Lower lobe of right lung (tissue), 2 donors: ENCODE results near the gene TTK. TPM values are rescaled to one million over a fixed set of nuclear protein-coding genes. Genes with fewer than 3 reads are reported as not detected.

Experiments used
- ATAC-seq, 2 donors: fragments of 200-7000 bp; cut with Tn5 transposase; one replicate each; pipeline ENCODE4 v1.9.1; 2020 to 2022; ENCODE audit warnings: mild to moderate bottlenecking in 2 of 2, moderate library complexity in 2 of 2
- DNase-seq: peaks from one replicate; pipeline ENCODE4 v3.0.0-alpha.2; 2020
- H3K27ac ChIP-seq: fragments of 200-600 bp; one replicate; pipeline ENCODE4 v1.8.0; 2022
- H3K27me3 ChIP-seq: fragments of 200-600 bp; one replicate; pipeline ENCODE4 v1.8.0; 2022; ENCODE audit warnings: low read depth
- H3K36me3 ChIP-seq: fragments of 200-600 bp; one replicate; pipeline ENCODE4 v1.8.0; 2022; ENCODE audit warnings: mild to moderate bottlenecking
- H3K4me1 ChIP-seq: fragments of 200-600 bp; one replicate; pipeline ENCODE4 v1.8.0; 2022
- H3K4me3 ChIP-seq: fragments of 200-600 bp; one replicate; pipeline ENCODE4 v1.8.0; 2022; ENCODE audit warnings: mild to moderate bottlenecking
- H3K9me3 ChIP-seq: fragments of 200-600 bp; one replicate; pipeline ENCODE4 v1.8.0; 2022
- intact Hi-C: fragments of 100-400 bp; cut with DNase I; formaldehyde crosslinking; loops from one replicate; pipeline ENCODE4 v1.11.0; 2022
- total RNA-seq: library from RNA; stranded (reverse); fragmentation: NEBNext Ultra II Directional; extraction: Animal tissue kit (Norgen Biotek cat#: 25700); gene quantifications from one replicate; pipeline ENCODE4 v1.2.1, GENCODE V29; 2021
- TF ChIP-seq, protein P1 (sequence below): fragments of 200-600 bp; IDR thresholded peaks from one replicate; pipeline ENCODE4 v1.8.0; 2022; ENCODE audit warnings: antibody characterized with exemption, mild to moderate bottlenecking
- donor health status: DM: no; HTN: yes; CAD: no; lungs with severe emphysema.

Gene TTK
- total RNA-seq, 1 donor from 2014 or later = 1.7 TPM

DNA sequence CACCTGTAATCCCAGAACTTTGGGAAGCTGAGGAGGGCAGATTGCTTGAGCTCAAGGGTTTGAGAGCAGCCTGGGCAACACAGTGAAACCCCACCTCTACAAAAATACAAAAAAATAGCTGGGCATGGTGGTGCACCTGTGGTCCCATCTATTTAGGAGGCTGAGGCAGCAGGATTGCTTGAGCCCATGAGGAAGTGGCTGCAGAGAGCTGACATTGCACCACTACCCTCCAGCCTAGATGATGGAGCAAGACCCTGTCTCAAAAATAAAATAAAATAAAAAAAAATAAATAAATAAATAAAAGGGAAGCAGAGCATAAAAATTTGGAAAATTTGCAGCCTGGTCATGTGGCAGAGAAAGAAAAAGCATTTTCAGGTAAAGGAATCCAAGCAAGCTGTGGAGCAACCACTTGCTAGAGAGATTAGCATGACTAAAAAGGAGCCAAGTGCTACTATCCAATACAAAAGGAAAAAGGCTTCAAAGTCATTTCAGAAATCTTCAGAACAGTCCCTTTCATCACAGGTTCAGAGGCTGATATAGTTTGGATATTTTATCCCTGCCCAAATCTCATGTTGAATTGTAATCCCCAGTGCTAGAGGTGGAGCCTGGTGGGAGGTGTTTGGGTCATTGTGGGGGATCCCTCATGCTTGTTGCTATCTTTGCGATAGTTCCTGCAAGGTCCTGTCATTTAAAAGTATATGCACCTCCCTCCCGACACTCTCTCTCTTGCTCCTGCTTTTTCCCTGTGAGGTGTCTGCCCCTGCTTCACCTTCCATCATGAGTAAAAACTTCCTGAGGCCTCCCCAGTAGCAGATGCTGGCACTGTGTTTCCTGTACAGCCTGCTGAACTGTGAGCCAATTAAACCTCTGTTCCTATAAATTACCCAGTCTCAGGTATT, 11.2 kb upstream of the TTK start:
- intact Hi-C loops = no loop called here
- no peak overlapping the region for H3K27ac ChIP-seq
- no peak overlapping the region for H3K4me3 ChIP-seq
- ATAC-seq = no peak
- no peaks in the 10 kb centered on the region for H3K36me3 ChIP-seq
- TF ChIP-seq, protein P1, sequence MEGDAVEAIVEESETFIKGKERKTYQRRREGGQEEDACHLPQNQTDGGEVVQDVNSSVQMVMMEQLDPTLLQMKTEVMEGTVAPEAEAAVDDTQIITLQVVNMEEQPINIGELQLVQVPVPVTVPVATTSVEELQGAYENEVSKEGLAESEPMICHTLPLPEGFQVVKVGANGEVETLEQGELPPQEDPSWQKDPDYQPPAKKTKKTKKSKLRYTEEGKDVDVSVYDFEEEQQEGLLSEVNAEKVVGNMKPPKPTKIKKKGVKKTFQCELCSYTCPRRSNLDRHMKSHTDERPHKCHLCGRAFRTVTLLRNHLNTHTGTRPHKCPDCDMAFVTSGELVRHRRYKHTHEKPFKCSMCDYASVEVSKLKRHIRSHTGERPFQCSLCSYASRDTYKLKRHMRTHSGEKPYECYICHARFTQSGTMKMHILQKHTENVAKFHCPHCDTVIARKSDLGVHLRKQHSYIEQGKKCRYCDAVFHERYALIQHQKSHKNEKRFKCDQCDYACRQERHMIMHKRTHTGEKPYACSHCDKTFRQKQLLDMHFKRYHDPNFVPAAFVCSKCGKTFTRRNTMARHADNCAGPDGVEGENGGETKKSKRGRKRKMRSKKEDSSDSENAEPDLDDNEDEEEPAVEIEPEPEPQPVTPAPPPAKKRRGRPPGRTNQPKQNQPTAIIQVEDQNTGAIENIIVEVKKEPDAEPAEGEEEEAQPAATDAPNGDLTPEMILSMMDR = no peak
- H3K4me1 ChIP-seq = no peaks in the 10 kb centered on the region
- no peak for DNase-seq
- H3K9me3 ChIP-seq = no peaks in the 10 kb centered on the region
- H3K27me3 ChIP-seq = no peaks in the 10 kb centered on the region

DNA sequence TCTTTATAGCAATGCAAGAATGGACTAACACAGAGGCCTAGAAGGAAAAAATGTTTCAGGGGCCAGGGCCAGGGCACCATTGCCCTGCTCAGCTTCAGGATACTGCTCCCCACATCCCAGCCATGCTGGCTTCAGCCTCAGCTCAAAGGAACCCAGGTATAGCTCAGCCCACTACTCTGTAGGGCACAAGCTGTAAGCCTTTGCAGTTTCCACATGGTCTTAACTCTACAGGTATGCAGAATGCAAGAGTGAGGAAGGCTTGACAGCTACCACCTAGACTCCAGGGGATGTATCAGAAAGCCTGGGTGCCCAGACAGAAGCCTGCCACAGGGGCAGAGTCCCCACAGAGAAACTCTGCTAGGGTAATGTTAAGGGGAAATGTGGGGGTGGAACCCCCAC, 10.5 kb upstream of the TTK start:
- intact Hi-C loops = no loop called here
- H3K27me3 ChIP-seq = no peaks in the 10 kb centered on the region
- H3K4me3 ChIP-seq = no peak overlapping the region
- H3K9me3 ChIP-seq = no peaks in the 10 kb centered on the region
- H3K4me1 ChIP-seq = no peaks in the 10 kb centered on the region
- TF ChIP-seq, protein P1 = no peak
- no peak for DNase-seq
- ATAC-seq = peak in 1 of 2 donors; percentile 30
- H3K27ac ChIP-seq = no peak overlapping the region
- H3K36me3 ChIP-seq = no peaks in the 10 kb centered on the region

- ATAC-seq = no peak
- Histone ChIP-seq H3K4me1 (no peaks in the 10 kb centered on the region), H3K36me3 (no peaks in the 10 kb centered on the region), H3K9me3 (no peaks in the 10 kb centered on the region), H3K27ac (no peak overlapping the region), H3K27me3 (no peaks in the 10 kb centered on the region), H3K4me3 (no peak overlapping the region)
- TF ChIP-seq, protein P1 = no peak
- DNase-seq = no peak
- intact Hi-C loops = no loop called here
These were observed 6.7 kb upstream of the TTK start for GRCh38 chr6:79997728-79998127.

DNA sequence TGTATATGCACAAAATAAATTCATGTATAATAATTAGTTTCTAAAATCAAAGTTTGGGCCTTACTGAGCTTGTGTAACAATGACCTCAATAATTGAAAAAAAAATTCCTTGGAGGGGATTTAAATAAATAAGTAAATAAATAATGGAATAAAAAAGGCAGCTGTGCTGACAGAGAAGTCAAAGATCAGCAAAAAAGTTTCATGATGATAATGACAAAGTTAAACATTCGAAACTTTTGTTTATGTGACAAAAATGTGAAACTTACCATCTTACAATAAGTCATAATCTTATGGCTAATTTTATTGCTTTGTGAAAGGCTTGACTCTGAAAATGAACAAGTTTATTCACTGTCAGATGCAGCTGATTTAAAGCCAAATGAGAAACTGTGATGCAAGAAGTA, 3.1 kb upstream of the TTK start:
- no peaks in the 10 kb centered on the region for H3K9me3 ChIP-seq
- DNase-seq (no peak), ATAC-seq (no peak)
- no peak overlapping the region for H3K27ac ChIP-seq
- TF ChIP-seq, protein P1 = no peak
- no peak overlapping the region for H3K4me3 ChIP-seq
- no peaks in the 10 kb centered on the region for H3K27me3 ChIP-seq
- H3K36me3 ChIP-seq = no peaks in the 10 kb centered on the region
- intact Hi-C loops = no loop called here
- peaks cover 7% of the 10 kb centered on the region for H3K4me1 ChIP-seq

DNA sequence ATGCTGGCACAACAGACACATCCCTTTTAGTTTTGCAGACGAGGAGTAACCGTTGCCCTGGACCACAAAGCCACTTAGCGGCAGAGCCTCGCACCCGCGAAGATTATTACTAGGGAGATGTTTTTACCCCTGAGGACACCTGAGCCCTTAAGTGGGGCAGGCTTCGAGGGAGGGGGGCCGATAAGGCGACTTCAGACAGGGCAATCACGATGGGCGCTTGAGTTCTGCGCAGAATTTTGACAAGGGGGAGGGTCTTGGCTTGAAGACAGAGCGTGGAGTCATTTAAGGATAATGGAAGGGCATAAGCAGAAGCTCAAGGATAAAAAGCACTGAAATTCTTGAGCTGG, 650 bp upstream of the TTK start:
- H3K36me3 ChIP-seq = no peaks in the 10 kb centered on the region
- TF ChIP-seq, protein P1 = no peak
- ATAC-seq = peak; percentile 48 to 64

More for the DNA sequence above, 650 bp upstream of the TTK start:
- H3K9me3 ChIP-seq = no peaks in the 10 kb centered on the region
- peak overlapping the region; percentile 85 for H3K27ac ChIP-seq
- intact Hi-C loops = no loop called here
- no peaks in the 10 kb centered on the region for H3K27me3 ChIP-seq
- peak; percentile 48 for DNase-seq
- peaks cover 7% of the 10 kb centered on the region for H3K4me1 ChIP-seq
- H3K4me3 ChIP-seq = peak overlapping the region; percentile 70
